RCC 7860 (cell line): ENCODE measurements around the gene TRAIP.
"Not testable (repeated sequence)": the region's sequence is repeated elsewhere in the genome, so short reads cannot be mapped to it uniquely, and the experiment has no call there.

ENCODE experiments used
- DNase-seq: peaks from one replicate; pipeline ENCODE4 v3.0.0-alpha.2; 2015; ENCODE audit warnings: low spot score
- FAIRE-seq: peaks from 2 replicates; lab custom pipeline; 2012; peaks lifted over from hg19 to GRCh38; lab: Jason Lieb, UNC

TRAIP gene

DNA sequence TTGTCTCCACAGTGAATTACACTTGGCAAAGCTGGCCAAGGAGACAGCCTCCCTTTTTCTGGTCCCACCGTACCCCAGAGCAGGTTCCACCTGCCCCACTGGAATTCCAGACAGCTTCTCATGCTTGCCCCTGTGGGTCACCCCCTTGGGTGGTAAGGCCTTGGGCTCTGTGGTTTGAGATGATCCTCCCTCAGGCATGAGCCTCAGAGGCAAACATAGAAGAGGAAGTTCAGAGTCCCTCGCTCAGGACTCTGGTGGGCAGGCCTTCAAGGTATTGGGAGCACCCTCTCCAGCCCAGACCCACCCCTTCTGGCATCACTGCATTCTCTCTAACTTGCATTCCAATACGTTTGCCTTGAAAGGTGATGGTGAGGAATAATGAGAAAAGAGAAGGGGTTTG lies 25.0 kb downstream of the TRAIP start:
- DNase-seq: no peak
- FAIRE-seq: no peak

DNA sequence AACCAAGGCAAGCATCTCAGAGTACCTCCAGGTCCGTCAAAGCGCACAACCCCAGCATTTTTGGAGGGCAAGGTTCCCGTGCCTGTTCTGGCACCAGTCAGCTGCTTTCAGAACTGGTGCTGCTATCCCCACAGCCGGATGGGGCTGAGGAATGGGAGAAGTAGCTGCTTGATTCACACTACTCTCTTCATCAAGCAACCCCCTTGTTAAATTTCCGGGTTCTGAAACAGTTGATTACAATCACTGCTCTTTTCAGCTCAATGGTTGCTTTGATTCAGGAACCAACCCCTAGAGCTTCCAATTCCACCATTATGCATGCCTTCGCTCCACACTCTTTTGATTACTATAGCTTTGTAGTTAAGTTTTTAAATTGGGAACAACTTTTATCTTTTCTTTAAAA lies 30.3 kb downstream of the TRAIP start:
- FAIRE-seq (no peak), DNase-seq (no peak)

DNA sequence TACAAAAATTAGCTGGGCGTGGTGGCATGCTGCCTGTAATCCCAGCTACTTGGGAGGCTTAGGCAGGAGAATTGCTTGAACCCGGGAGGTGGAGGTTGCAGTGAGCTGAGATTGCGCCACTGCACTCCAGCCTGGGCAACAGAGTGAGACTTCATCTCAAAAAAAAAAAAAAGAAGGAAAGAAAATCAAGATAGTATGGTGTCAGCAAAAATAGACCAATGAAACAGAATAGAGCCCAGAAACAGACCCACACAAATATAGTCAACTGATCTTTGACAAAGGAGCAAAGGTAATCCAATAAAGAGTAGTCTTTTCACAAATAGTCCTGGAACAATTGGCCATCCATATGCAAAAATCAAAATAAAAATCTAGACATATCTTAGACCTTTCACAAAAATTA lies 33.2 kb downstream of the TRAIP start:
- not testable (repeated sequence) for DNase-seq, FAIRE-seq

DNA sequence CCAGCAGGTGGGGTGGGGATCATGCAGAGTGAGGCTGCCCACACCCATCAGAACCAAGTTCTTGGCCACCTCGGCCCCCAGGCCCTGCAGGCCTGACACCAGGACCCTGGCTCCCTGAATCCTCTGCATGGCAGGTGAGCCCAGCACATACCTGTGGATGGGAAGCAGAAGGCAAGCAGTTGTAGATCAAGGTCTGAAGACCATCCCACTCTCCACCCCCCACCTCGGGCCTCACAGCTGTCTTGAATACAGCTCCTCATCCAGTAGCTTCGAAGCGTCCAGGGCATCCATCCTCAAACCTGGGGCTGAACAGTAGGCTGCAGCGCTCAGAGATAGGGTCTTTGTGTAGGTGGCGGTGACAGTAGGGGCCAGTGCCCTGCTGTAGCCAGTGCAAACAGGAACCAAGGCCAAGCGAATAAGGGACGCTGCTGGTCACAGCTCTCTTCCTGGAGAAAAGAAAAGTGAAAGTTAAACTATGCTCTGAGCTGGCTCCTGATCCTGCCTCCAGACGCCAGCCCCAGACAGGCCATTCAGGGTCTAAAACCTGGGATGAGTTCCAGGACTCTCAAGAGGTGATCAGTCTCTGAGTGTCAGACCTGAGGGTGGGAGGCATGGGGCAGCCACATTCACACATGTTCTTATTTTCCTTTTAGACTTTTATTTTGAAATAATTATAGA lies 42.7 kb downstream of the TRAIP start, which contains the start of gene UBA7:
TSS of gene UBA7 (minus strand) at position 457 of the 678 bp plus-strand sequence. CDS start at position 291, 166 bp downstream.
- peak; percentile 65 for DNase-seq
- FAIRE-seq: peak; percentile 35

DNA sequence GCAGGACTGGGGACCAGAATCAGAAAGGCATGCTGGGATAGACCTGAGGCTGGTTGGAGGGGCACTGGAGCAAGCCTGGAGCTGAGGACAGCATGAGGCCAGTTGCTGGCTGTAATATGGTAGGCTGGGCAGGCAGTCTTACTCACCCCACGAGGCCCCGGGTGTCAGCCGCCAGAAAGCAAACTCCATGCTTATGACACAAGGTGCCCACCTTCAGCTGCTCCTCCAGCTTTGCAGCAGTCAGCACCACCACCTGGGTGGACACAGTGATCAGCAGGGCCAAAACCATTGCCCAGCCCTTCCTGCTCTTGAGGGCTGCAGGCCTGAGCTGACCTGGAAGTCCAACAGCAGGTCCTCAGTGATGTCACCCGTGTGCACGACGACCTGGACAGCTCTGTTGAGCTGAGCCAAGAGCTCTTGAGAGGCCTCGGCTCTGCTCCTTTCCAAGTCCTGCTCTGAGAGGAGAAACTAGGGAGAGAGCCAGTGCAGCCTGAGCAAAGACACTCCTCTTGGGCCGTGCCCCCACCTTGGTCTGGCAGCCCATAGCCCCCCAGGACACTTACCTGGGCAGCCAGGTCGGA lies 43.4 kb downstream of the TRAIP start:
- DNase-seq (no peak), FAIRE-seq (no peak)

DNA sequence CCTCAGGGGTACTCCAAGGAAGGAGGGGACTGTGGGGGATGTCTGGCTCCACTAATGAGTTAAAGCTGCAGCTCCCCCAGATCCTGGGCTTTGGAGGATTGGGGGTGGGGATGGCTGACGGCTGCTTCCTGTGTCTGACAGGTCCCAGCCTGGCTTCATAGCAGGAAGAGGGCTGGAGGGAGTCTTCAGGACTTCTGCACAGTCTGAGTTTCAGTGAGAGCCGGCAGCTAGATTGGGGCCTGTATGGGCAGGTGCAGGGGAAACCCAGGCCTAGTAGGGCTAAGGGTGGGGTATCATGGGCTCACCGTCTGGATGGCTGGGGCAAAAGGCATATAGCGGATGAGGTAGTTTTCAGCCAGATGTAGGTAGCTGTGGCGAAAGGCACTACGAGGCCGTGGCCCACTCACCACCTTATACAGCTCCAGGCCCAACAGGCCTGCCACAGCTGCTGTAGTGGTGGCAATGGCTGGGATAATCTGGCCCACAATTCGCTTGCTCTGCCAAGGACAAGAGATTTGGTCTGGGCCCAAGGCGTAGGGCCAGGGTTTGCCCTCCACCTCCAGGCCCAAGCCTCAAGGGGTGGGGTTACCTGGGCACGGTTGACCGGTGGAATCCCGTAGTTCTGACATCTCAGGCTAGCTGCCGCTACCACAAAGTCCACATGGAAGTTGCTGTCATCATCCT lies 48.8 kb downstream of the TRAIP start:
- no peak for FAIRE-seq

DNA sequence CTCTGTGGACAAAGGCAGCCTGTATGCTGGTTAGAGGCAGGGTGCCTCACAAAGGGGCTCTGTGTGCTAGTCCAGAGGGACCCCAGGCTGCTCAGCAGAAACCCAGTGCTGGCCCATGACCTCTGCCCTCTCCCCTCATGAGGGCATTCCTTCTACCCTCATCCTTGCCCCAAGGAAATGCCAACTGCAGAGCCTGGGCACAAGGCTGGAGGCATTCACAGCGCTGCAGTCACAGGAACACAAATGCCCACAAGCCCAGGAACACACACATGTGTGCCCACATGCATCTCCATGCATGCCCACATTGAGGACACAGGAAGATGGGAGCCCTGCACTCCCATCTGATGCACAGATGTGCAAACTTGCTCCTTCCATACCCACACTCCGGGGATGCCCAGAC lies 49.5 kb downstream of the TRAIP start:
- no peak for FAIRE-seq
- no peak for DNase-seq

More for the DNA sequence above, 48.8 kb downstream of the TRAIP start:
- no peak for DNase-seq

DNA sequence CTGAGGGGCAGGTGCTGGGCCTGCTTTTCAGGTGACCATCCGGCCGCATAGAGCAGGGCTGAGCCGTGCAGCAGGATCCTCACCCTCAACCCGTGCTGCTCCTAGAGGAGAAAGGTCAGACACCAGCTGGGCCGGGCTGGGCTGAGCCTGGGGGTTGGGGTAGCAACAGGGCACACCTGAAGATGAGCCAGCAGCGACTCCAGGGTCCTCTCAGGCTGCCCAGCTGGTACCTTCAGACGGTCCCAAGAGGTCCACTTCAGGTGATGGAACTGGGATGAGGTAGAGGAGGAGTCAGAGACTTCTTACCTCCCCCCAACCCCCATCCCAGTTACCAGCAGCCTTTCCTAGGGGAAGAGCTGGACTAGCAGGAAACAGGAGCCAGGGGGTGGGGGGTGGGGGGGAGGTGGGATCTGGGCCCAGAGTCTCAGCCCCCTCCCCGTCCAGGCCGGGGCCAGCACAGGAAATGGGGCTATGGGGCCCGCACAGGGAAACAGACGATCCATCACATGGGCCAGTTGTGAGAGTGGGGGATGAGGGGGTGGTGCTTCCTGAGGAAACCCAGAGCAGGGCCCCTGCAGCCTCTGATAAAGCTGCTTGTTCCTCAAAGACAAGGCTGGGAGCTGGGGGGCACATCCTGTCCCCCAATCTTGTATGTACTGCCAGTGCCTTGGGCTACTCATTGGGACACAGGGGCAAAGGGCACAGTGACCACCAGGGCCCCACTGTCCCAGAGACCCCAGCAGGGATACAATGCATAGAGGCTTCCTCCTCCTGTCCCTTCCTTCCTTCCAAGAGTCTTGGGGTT lies 50.3 kb downstream of the TRAIP start:
- FAIRE-seq: no peak
- no peak for DNase-seq

DNA sequence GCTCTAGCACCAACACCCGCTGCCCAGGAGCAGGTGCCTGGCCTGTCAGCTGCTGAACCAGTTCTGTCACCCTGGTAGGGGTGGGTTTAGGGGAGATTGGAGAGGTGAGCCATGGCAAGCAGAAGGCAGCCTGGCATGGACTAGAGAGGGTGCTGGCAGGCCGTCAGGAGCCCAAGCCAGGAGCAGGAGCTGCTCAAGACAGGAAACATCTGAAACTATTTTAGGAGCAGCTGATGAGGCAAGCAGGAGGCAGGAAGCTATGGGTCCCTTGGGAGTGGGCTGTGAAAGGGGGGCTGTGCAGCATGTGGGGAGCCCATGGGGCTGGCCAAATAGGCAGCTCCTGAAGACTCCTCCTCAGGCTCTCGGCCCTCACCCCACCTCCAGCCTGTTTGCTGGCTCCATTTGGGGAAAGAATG lies 51.0 kb downstream of the TRAIP start:
- FAIRE-seq: no peak

DNA sequence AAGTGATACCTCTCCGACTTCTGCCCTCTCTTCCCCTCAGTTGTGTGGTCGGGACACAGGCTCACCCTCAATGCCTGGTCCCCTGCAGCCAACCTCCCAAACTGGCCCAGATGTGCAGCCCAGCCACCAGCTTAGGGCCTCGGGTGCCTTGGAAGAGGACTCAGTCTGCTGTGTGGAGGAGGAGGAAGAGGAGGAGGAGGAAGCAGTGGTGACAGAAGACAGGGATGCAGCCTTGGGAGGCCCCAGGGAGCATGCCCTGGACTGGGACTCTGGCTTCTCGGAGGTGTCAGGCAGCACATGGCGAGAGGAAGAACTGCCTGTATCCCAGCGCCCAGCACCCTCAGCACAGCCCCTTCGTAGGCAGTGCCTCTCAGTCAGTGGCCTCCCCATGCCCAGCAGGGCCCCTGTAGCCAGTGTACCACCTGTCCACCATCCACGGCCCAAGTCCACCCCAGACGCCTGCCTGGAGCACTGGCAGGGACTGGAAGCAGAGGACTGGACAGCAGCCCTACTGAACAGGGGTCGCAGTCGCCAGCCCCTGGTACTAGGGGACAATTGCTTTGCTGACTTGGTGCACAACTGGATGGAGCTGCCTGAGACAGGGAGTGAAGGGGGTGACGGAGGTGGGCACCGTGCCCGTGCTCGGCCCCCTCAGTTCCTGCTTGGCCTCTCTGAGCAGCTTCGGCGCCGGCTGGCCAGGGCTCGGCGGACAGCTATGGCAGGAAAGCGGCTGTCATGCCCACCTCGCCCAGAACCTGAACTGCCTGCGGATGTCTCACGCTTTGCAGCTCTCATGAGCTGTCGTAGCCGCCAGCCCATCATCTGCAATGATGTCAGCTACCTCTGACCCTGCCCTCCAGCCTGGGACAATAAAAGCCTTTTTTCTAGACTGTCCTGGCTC lies 52.0 kb downstream of the TRAIP start:
- no peak for DNase-seq
- FAIRE-seq: no peak

More for the DNA sequence above, 51.0 kb downstream of the TRAIP start:
- no peak for DNase-seq

DNA sequence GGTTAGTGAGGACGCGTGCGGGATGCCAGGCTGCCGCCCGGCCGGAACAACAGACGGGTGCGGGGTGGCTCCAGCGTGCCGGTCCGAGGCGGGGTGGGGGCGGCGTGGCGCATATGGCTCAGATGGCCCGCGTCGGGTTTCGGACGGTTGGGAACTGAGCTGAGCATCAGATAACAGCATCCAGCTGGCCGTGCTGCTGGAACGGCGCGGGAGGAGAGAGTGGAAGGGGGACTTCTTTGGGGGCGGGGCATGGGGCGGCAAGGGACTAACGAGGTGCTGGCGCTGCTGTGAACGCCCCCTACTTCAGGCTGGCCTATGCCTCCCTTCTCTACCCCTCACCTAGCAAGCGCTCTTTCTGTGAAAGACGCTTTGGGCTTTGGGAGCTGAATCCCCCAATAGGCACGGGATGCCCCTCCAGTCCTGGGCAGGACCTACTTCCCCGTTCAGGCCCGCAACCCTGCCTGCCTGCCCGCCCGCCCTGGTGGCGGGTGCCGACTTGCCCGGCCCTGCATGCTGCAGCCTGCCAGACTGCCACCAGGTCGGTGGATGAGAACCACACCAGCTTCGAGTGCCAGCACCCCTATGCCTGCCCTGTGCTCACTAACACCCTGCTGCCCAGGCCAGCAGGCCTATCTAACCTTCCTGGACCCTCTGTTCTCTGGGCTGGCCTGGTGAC lies 52.8 kb downstream of the TRAIP start:
- DNase-seq (no peak), FAIRE-seq (no peak)

DNA sequence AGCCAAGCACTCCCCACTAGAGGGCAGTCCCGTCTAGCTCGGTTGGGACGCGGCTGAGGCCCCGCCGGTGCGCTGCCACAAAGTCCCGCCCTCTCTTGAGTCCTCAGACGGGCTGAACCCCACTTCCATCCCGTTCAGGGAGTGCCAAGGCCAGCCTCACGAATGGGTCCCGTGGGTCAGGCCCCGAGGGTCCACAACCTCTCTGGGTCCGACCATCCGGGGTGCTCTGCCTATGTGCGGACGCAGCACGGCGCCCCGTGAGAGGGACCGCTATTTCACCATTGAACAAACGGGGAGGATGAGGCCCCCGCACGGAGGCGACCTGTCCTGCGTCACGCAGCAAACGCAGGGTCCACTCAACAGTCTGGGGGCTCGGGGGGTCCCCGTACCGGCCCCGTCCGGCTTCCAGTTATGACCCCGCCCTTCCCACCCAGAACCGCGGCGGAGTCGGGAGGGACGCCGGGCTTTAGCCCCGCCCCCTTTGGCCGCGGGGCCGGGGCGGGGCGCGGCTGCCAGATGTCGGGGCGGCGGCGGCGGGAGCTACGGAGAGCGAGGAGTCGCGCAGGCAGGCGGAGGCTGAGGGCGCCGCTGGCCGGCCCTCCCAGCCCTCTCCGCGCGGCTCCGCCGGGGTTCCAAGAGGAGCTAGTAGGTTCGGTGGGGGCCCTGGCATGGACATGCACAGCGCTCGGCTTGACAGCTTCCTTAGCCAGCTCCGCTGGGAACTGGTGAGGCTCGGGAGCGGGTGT lies 53.5 kb downstream of the TRAIP start, which contains the start of gene INKA1:
TSS of gene INKA1 (plus strand) at position 543 of the 746 bp plus-strand sequence. CDS start at position 675, 132 bp downstream.
- no peak for FAIRE-seq
- peak; percentile 52 for DNase-seq

DNA sequence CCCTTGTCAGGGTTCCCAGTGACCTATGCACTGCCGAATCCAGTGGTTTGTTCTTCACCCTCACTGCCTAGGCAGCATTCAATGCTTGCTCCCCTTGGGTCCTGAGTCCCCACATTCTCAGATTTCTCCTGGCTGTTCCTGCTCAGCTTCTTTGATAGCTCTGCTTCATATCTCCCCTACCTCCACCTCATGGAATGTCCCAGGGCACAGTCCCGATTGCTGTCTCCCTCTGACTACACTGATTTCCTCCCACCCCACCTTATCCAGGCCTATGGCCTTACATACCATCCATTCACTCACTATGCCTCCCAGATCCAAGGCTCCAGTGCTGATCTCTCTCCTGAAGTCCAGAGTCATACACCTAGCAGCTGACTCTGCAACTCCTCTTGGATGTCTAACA lies 55.2 kb downstream of the TRAIP start:
- FAIRE-seq (no peak), DNase-seq (no peak)

DNA sequence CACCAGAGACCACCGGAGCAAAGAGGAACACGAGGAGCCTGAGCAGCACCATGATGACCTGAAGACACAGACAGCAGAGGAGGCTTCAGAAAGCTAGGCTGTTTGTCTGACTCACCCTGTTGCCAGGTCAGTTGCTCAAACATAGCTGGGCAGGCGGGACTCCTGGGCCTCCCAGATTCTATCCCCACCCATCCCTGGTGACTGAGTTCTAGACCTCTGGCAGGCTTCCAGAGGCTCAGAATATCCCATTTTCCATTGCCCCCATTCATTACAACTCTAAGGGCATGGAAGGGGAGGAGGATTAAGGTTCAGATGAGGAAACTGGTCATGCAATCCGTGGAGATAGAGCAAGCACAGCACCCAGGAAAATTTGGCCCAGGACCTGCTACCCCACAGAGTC lies 56.6 kb downstream of the TRAIP start, which contains the start of gene CDHR4:
TSS of gene CDHR4 (minus strand) at position 113 of the 400 bp plus-strand sequence. CDS start at position 52, 61 bp downstream.
- DNase-seq (peak; percentile 46), FAIRE-seq (no peak)

DNA sequence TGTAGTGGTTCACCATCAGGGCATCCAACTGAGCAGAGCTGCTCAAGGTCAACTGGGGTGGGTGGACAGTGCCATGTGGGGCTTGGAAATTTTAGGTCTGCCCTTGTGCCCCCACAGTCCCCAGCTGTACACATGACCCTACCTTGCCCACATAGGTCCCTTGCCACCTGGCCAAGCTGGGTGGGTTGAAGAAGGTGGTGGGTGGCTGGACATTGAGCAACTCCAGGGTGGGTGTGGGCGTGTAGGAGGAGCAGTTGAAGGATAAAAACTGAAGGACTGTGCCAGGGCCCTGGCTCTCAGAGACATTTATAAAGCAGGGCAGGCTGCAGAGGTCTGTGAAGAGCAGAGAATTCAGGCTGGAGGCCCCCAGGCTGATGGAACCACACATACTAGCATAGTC lies 57.3 kb downstream of the TRAIP start:
- FAIRE-seq: no peak
- DNase-seq: no peak

DNA sequence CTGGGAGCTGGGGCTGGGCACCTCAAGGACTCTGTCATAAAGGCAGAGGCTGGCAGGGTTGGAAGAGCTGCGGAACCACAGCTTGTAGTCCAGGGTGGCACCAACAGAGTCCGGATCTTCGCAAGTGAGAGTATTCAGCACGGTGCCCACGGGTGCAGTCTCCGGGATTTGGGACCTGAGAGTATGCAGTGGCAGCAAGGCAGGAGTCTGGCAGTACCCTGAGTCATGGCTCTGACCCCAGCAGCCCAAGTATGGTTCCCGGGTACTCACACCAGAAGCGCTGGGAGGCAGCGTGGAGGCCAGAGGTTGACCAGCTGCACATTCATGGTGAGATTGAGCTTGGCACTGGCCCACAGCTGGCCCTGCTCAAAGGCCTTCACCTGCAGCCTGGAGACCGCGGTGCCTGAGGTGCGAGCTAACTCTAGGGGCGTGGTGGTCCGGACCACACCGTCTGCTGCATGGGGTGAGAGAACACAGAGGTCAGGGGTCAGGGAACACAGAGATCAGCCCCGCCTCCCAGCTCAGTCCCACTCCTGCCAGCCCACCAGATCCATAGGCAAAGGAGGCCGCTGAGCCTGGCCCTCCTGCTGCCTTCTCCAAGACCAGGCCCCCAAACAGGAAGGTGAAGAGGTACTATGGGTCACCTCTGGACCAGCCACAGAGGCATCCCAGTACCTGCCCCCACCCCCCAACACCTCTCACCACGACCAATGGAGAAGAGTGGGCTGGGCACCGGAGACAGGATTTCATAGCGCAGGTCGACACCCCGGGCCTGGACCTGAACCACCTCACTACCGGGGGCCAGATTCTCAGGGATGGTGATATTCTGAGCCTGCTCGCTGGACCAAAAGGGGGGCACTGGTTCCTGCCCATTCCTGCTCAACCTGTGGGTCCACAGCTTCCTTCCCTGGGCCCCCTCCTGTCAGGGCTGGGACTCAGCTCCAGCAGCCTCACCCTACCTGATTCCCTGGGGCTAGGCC lies 61.1 kb downstream of the TRAIP start:
- no peak for FAIRE-seq
- DNase-seq: no peak

DNA sequence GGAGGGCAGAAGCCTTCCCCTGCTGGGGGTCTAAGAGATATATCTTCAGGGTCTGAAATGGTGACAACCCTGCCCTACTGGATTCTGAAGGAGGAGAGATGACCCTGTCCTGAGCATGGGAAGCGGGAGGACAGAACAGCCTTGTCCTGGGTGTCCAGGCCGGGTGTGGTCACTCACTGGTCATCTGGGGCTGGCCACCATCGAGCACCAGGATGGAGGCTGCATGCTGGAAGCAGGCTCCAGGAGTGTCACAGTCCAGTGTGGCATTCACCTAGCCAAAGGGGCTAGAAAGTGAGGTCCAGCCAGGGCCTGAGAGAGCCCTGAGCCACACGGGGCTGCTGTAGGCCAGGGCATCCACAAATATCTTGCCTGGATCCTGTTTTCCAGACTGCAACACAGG lies 61.9 kb downstream of the TRAIP start:
- DNase-seq (no peak), FAIRE-seq (no peak)
